ENCODE data around the gene CDKN2A. TPM values are rescaled to one million over a fixed set of nuclear protein-coding genes. Genes with fewer than 3 reads are reported as not detected.

CDKN2A gene
- total and polyA plus RNA-seq, 11 donors: 0.40 to 1.7 (median 0.85) TPM; not detected in 4

DNA sequence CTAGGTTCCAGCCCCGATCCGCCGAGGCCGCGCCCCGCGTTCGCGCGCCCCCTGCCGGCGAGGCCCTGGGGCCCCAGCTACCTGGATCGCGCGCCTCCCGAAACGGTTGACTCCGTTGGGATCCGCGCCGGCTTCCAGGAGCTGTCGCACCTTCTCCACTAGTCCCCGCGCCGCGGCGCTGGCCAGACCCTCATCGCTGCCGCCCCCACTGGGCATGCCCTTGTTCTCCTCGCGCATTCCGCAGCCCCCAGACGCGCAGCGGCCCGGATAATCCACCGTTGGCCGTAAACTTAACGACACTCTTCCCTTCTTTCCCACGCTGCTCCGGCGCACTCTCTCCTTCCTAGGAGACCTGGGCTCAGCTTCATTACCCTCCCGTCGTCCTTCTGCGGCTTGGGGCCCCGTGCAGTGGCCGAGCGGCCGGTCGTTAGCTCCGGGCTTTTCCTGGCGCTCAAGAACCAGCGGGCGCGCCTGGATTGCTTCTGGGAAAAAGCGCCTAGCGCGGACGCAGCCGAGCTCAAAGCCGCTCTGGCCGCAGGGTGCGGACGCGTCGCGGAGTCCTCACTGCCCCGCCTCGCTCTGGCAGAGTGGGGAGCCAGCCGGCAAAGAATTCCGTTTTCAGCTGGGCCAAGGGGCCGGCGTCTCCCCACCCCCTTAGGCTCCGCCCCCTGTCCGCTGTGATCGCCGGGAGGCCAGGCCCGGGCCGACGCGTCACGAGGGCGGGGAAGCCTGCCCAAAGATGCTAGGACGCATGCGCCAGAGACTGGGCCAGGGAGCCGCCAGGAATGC is 14.7 kb upstream of the CDKN2A start, which contains the start of gene CDKN2B:
Gene CDKN2B, minus strand, starts transcription at position 589 of the 789 bp plus-strand sequence. Its CDS starts 352 bp downstream, at position 237.
- Histone ChIP-seq H3K4me3 (peak within 1 kb of the TSS; percentile 52 to 82 (median 70)), H3K9me3 (no peaks in the 10 kb centered on the region), H3K36me3 (no peaks in the 10 kb centered on the region), H3K4me1 (peaks cover 0 to 22% (median 7%) of the 10 kb centered on the region in 12 donors), H3K27ac (peak within 1 kb of the TSS; percentile 35 to 88 (median 80)), H3K27me3 (peaks cover 10 to 39% (median 25%) of the 10 kb centered on the region in 9 donors)
- peak in 1 of 2 donors; percentile 78 for TF ChIP-seq POLR2A (IDR thresholded peaks at IDR 0.05)
- TF ChIP-seq, protein P1, sequence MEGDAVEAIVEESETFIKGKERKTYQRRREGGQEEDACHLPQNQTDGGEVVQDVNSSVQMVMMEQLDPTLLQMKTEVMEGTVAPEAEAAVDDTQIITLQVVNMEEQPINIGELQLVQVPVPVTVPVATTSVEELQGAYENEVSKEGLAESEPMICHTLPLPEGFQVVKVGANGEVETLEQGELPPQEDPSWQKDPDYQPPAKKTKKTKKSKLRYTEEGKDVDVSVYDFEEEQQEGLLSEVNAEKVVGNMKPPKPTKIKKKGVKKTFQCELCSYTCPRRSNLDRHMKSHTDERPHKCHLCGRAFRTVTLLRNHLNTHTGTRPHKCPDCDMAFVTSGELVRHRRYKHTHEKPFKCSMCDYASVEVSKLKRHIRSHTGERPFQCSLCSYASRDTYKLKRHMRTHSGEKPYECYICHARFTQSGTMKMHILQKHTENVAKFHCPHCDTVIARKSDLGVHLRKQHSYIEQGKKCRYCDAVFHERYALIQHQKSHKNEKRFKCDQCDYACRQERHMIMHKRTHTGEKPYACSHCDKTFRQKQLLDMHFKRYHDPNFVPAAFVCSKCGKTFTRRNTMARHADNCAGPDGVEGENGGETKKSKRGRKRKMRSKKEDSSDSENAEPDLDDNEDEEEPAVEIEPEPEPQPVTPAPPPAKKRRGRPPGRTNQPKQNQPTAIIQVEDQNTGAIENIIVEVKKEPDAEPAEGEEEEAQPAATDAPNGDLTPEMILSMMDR (IDR thresholded peaks at IDR 0.05): peak; percentile 74 to 95 (median 90)
- intact Hi-C loops (cut with DNase I): loop anchor here in 9 of 10 donors (2.0 to 10.0 kb wide), 8 partner anchors 42 to 672 kb away; partner anchors contain the start of genes KLHL9 (in 1 of the 9) and MTAP (in 1 of the 9)
- WGBS, 4 donors: 1% methylated on average over 52 to 86 of the region's 86 CpGs
- DNase-seq (peak; percentile 96 to 99 (median 97)), ATAC-seq (peak; percentile 99 to 100 (median 100))

- H3K36me3 ChIP-seq: no peaks in the 10 kb centered on the region
- peak overlapping the region in 10 of 12 donors; percentile 68 to 88 (median 82) for H3K27ac ChIP-seq
- ATAC-seq: no peak
- TF ChIP-seq, protein P1 (IDR thresholded peaks at IDR 0.05): no peak
- TF ChIP-seq POLR2A (IDR thresholded peaks at IDR 0.05): no peak
- H3K9me3 ChIP-seq: no peaks in the 10 kb centered on the region
- H3K4me3 ChIP-seq: peak overlapping the region; percentile 52 to 82 (median 70)
- 4% methylated on average over 8 of the region's 8 CpGs for WGBS, 4 donors
- intact Hi-C loops (cut with DNase I): loop anchor here in 9 of 10 donors (2.0 to 10.0 kb wide), 8 partner anchors 41 to 671 kb away; partner anchors contain the start of genes KLHL9 (in 1 of the 9) and MTAP (in 1 of the 9)
- H3K4me1 ChIP-seq: peaks cover 0 to 22% (median 7%) of the 10 kb centered on the region in 12 donors
- H3K27me3 ChIP-seq: peaks cover 10 to 43% (median 26%) of the 10 kb centered on the region in 9 donors
- no peak for DNase-seq
These were observed 14.2 kb upstream of the CDKN2A start for GRCh38 chr9:22008384-22008716.

DNA sequence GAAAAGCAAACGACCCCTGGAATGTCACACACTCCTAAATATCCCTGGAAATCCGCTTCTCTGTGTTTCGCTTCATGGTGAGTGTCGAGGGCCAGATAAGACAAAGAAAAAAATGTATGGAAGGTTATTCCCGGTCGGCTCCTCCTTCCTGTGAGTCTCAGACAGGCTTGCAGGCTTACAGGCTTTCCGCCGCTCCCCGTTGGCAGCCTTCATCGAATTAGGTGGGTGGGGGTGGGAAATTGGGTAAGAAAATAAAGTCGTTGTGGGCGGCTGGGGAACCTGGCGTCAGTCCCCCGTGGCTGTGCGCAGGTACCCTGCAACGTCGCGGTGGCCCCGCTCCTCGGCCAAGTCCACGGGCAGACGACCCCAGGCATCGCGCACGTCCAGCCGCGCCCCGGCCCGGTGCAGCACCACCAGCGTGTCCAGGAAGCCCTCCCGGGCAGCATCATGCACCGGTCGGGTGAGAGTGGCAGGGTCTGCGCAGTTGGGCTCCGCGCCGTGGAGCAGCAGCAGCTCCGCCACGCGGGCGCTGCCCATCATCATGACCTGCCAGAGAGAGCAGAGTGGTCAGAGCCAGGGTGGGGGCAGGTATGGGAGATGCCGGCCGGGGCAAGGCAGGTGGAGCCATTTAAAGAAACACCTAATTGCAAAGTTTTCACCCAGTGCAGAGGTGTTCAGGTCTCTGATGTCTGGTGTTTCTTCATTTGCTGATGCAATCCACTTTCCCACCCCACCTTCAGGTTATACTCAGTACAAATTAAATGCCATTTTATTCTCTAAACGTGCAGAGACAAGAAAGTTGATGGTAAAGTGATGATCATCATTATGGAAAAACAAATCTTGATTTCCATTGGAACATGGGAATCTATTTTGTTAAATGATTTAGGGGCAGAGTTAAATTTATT is 11.8 kb upstream of the CDKN2A start:
- Histone ChIP-seq H3K27me3 (peaks cover 10 to 60% (median 26%) of the 10 kb centered on the region in 9 donors), H3K4me3 (no peak overlapping the region), H3K27ac (no peak overlapping the region), H3K9me3 (no peaks in the 10 kb centered on the region), H3K36me3 (no peaks in the 10 kb centered on the region), H3K4me1 (peaks cover 0 to 22% (median 7%) of the 10 kb centered on the region in 12 donors)
- intact Hi-C loops (cut with DNase I): loop anchor here in 7 of 10 donors (5.0 to 10.0 kb wide), 7 partner anchors 39 to 669 kb away; partner anchors contain the start of genes KLHL9 (in 1 of the 7) and MTAP (in 1 of the 7)
- ATAC-seq: no peak
- TF ChIP-seq, protein P1 (IDR thresholded peaks at IDR 0.05): no peak
- no peak for TF ChIP-seq POLR2A (IDR thresholded peaks at IDR 0.05)
- peak in 1 of 5 donors; percentile 55 for DNase-seq
- 13 to 36% (median 31%) methylated on average over 36 to 44 of the region's 44 CpGs for WGBS, 4 donors
